HG03095 (cell line): ENCODE data around the gene RNF43.
A peak's percentile ranks its signal among the peaks of the same experiment; 100 is the strongest.

ENCODE experiments used
- ATAC-seq: cut with Tn5 transposase; IDR thresholded peaks from one replicate; pipeline ENCODE4 v1.9.1; 2021; ENCODE audit warnings: moderate library complexity; ENCODE audit not compliant: unreplicated experiment

Gene RNF43

DNA sequence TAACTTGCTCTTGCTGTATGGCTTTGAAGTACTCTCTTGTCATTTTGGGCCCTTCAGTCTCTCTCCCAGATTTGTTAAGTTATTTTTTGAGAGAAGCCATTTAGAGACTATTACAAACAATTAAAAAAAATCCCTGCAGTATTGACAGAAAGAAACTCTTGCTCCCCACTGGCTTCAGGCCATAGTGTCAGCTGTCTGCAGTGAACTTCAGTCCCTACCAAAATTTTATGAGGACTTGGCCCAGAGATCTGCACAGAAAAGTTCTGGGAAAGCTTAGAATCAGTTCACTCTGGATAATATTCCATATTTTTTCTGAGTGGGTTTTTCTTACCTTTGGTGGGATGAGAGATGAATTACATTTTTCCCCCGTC is 34.5 kb downstream of the RNF43 start:
- no peak for ATAC-seq

- ATAC-seq = peak; percentile 65
Measured at GRCh38 chr17:58382108-58382871, 35.0 kb downstream of the RNF43 start.

DNA sequence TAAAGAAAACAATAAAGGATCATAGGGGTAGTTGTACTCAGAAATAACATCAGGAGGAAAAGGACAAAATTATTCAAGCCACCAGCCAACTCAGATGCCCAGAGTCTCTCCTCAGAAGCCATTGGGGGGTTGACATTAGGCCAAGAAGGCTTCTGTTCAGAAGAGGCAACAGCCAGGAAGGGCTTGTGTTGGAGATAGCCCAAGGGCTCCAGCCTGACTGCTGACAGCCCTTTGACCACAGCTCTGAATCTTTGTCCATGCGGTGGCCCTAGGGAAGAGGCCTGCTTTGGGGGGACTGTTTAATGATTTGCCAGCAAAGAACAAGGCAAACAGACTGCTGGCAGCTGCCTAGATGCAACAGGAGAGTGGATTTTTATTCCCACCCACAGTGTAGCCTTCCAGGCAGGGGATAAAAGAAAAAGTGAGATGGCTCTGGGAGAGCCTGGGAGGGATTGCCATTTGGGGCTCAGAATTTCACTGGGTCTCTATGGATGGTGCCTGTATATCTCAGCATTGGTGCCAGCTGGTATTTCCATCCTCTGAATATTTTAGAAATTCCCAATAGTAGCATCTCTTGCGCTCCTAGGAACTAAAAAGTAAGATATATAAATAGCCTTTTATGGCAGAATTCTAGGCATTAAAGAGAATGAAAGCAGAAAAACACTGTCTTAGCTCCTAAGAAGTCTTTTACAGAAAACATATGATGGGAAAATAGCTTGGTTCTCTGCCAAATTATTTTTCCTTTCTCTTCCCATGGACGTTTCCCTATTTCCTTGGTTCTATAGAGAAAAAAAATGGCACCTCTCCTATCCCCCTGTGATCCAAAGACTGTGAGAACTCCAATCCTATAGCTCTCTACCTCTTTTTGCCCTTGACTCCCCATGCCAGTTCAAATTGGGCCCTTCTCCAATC is 36.0 kb downstream of the RNF43 start:
- no peak for ATAC-seq

GRCh38 chr17:58380207-58381123 is 36.9 kb downstream of the RNF43 start:
- no peak for ATAC-seq

DNA sequence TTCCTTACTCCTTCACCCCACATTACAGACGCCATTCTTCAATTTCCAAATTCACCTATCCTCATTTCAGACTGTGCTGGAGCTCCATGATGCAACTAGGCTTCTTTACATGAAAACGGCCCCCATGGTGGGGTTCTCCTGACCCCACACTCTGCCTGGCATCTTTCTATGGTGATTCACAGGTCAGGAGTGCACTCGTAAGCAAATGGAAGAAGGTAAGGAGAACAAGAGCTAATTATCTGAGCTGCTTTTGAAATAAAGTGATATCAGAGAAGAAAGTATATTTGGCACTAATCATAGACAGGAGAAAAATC is 37.9 kb downstream of the RNF43 start:
- no peak for ATAC-seq

GRCh38 chr17:58378733-58379510 is 38.4 kb downstream of the RNF43 start:
- ATAC-seq = no peak

- ATAC-seq = no peak
Measured at GRCh38 chr17:58377661-58378060, 39.7 kb downstream of the RNF43 start.

- no peak for ATAC-seq
Measured at GRCh38 chr17:58377093-58377601, 40.2 kb downstream of the RNF43 start.

DNA sequence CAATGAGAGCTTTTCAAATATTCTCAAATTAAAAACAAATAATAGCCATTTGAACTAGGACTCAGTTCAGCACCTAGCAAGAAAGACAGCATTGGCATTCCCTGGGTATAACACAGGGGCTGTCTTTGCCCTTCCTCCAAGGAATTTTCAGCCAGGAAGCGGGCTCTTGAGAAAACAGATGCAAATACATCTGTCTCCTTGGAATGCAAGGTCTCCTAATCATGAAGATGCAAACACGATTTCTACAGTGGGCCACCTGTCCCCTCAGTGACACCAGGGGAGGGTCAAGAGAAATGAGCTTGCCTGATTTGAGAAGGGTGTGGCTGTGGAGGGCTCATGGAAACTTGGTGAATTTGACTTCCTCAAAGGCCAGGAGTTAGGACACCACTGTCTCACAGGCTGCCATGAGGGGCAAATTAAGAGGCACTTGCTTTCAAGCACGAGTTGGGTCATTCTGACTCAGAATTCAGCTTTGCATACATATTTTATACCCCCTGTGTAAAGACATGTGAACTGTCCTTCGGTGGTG is 40.8 kb downstream of the RNF43 start:
- no peak for ATAC-seq

DNA sequence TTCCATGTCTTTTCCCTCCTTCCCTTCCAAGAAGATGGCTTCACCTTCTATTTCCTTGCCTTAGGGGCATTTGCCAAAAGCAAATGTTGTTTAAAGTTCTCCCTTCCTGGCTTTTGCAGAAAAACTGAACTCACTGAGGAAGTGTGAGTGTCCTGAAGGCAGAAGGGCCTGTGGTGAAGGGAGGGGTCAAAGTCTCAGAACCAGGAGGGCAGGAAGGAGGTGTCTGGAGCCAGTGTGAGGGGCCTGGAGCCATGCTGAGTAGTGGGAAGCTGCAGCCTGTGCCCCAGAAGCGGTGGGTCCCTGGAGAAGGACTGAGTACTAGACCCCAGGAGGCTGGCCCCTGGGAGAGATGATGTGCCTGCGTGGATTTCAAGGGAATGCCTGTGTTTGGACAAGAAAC is 41.5 kb downstream of the RNF43 start:
- ATAC-seq = no peak

DNA sequence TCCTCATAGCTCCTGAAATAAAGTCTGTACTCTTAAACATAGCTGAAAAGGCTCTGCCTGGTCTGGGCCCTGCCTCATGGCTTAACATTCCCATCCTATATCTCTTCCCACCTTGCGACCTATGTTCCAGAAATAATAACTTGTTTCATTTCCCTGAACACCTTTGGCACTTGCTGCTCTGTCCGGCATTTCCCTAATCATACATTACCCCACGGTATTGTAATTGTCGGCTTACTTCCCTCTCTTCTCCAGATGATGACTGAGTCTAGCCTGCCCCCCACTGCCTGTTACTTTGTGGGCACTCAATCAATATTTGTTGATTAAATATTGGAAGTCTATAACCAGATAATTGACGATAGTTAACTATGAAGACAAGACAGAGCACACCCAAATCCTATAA is 42.1 kb downstream of the RNF43 start:
- no peak for ATAC-seq

DNA sequence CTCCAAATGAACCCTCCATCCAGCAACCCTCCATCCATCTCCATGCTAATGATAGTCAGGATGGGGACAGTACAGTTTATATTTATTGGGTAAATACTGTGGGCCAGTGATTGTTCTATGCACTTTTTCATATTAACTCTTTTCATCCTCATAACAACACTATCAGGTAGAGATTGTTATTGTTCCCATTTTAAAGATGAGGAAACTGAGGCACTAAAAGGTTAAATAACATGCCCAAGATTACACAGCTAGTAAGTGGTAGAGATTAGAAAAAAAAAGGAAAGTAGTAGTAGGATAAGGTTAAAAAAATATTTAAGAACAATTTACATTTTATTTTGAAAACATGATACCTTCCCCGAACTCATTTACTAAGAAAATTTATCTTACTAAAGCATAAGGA is 43.4 kb downstream of the RNF43 start:
- ATAC-seq = no peak

DNA sequence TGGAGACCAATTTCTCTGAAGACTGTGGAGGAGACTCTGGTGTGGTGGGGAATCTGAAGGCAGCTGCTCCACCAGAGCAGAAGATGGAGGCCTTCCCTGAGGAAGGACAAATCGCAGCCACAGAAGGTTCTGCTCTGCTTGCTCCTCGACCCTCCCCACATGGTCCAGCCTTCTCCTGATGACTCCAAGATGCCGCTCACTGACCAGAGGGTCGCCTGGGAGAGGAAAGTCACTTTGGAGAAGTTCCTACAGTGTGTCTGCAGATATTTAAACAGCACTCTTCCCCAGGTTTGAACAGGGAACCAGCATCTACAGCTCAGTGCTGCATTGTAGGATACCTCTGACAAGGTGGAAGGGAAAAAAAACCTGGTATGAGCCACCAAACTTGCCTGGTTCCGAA is 44.3 kb downstream of the RNF43 start:
- no peak for ATAC-seq

DNA sequence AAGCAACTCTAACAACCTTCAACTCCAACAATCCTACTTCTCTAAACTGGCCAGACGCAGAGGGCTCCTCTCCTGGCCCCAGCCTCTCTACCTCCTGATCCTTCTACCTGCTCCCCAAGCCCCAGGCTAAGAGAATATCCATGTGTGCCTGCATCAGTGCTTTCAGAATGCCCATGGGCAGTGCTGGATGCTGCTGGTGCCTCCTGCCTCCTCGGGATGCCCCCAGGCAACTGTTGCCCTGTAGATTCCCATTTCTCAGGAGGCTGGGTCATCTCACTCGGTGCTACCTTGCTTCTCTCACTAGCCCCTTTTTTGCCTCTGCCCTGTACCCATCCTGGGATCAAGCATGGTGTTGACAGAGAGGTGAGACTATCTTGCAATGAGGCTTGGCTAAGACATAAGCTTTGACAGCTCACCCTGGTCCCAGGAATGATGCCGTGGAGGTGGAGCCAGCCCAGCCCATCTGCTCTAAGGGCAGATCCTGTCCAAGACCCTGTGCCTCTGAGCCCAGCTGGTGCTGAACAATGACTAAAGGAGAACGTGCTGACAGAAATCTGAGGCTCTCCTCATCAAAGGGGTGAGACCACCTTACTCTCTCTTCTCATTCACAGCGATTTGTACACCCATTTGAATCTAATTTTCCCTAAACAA is 45.9 kb downstream of the RNF43 start:
- ATAC-seq = no peak

GRCh38 chr17:58370716-58371115 is 46.6 kb downstream of the RNF43 start:
- ATAC-seq = no peak

GRCh38 chr17:58370309-58370708 is 47.0 kb downstream of the RNF43 start:
- no peak for ATAC-seq

GRCh38 chr17:58369214-58370031 is 47.9 kb downstream of the RNF43 start:
- ATAC-seq = no peak

- ATAC-seq = no peak
Measured at GRCh38 chr17:58368860-58369213, 48.5 kb downstream of the RNF43 start.
